ENCODE measurements around the gene LELP1.

DNA sequence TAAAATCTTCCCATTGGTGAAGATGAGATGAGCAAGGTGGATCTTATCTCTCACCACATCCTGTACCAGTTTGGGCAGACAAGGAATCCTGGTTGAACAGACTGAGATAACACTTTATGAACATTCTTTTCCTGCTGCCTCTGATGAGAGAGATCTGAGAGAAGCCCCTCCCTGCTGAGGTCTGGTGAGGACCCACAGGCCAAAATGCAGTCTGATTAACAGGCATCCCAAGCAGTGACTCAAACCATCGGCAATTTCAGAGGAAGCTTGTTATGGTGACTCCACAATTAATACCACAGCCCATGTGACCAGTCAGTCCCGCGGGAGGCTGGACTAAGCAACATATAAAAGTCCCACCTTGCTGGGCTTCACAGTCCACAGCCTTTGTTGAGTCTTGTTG lies 14.0 kb downstream of the LELP1 start, which contains the start of gene PRR9:
- TF ChIP-seq MTA3 (IDR thresholded peaks at IDR 0.05; ENCODE audit: borderline replicate concordance, low read length) (no peak), PAX5 (IDR thresholded peaks at IDR 0.05; ENCODE audit: borderline replicate concordance, low read depth, low read length) (no peak), NRF1 (conservative IDR thresholded peaks at IDR 0.05; ENCODE audit: low read depth, low read length) (no peak), CREB1 (IDR thresholded peaks at IDR 0.05; ENCODE audit: low read depth) (no peak), CBX5 (IDR thresholded peaks at IDR 0.05; ENCODE audit: low read depth) (no peak), STAT3 (IDR thresholded peaks at IDR 0.05; ENCODE audit: low read depth, low read length) (no peak), GABPA (IDR thresholded peaks at IDR 0.05; ENCODE audit: low read depth) (no peak), ESRRA (IDR thresholded peaks at IDR 0.05; ENCODE audit: low read length) (no peak), SIN3A (IDR thresholded peaks at IDR 0.05; ENCODE audit: low read depth, low read length) (no peak), CBX3 (IDR thresholded peaks at IDR 0.05; ENCODE audit: borderline replicate concordance, low read depth) (no peak)
- TF ChIP-seq, protein P1, sequence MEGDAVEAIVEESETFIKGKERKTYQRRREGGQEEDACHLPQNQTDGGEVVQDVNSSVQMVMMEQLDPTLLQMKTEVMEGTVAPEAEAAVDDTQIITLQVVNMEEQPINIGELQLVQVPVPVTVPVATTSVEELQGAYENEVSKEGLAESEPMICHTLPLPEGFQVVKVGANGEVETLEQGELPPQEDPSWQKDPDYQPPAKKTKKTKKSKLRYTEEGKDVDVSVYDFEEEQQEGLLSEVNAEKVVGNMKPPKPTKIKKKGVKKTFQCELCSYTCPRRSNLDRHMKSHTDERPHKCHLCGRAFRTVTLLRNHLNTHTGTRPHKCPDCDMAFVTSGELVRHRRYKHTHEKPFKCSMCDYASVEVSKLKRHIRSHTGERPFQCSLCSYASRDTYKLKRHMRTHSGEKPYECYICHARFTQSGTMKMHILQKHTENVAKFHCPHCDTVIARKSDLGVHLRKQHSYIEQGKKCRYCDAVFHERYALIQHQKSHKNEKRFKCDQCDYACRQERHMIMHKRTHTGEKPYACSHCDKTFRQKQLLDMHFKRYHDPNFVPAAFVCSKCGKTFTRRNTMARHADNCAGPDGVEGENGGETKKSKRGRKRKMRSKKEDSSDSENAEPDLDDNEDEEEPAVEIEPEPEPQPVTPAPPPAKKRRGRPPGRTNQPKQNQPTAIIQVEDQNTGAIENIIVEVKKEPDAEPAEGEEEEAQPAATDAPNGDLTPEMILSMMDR (IDR thresholded peaks at IDR 0.05 in 2 of 3, conservative IDR thresholded peaks at IDR 0.05 in 1 of 3; ENCODE audit: control insufficient read depth in 2 of 3, extremely low read depth in 1 of 3, insufficient read depth in 1 of 3, low read depth in 3 of 3, low read length in 3 of 3) = no peak

Data from GM12878 (cell line).